Right atrium auricular region (tissue), 2 donors: Measurements from ENCODE around the gene CUX1. TPM values are rescaled to one million over a fixed set of nuclear protein-coding genes. Genes with fewer than 3 reads are reported as not detected.

Experiments used
- DNase-seq: peaks from one replicate; pipeline ENCODE4 v3.0.0-alpha.2; 2019; ENCODE audit warnings: low spot score
- H3K27ac ChIP-seq, 2 donors: fragments of 200-600 bp; sonication (generic); 1 replicate in 1 of 2; 2 replicates in 1 of 2; pipeline ENCODE4 v1.5.1; 2016 to 2019
- H3K27me3 ChIP-seq, 2 donors: fragments of 200-600 bp; sonication (generic); one replicate each; pipeline versions ENCODE4 v1.5.1 to v1.6.0; 2017 to 2019
- H3K36me3 ChIP-seq: fragments of 200-600 bp; sonication (generic); one replicate; pipeline ENCODE4 v1.5.1; 2016
- H3K4me1 ChIP-seq, 2 donors: fragments of 200-600 bp; sonication (generic); one replicate each; pipeline versions ENCODE4 v1.5.1 to v1.6.0; 2017 to 2019
- H3K4me3 ChIP-seq, 2 donors: fragments of 200-600 bp; sonication (generic); 1 replicate in 1 of 2; 2 replicates in 1 of 2; pipeline ENCODE4 v1.5.1; 2017 to 2019; ENCODE audit warnings: mild to moderate bottlenecking in 1 of 2, moderate library complexity in 1 of 2
- H3K9me3 ChIP-seq, 2 donors: fragments of 200-600 bp; sonication (generic); one replicate each; pipeline ENCODE4 v1.5.1; 2019
- CTCF ChIP-seq, 2 donors: fragments of 200-600 bp; sonication (generic); IDR thresholded peaks; one replicate each; pipeline ENCODE4 v1.5.1; 2019; ENCODE audit warnings: antibody characterized with exemption in 2 of 2
- total RNA-seq, 2 donors: library from RNA; depleted of rRNA; stranded (reverse); fragments of >200 nt; gene quantifications; one replicate each; pipeline ENCODE4 v1.1.0, GENCODE V29; 2016

The CUX1 gene
- total RNA-seq, 2 donors from 2014 or later, result 71.1 to 94.4 TPM

GRCh38 chr7:102261451-102261850, 444.0 kb downstream of the CUX1 start:
- DNase-seq, result no peak

DNA sequence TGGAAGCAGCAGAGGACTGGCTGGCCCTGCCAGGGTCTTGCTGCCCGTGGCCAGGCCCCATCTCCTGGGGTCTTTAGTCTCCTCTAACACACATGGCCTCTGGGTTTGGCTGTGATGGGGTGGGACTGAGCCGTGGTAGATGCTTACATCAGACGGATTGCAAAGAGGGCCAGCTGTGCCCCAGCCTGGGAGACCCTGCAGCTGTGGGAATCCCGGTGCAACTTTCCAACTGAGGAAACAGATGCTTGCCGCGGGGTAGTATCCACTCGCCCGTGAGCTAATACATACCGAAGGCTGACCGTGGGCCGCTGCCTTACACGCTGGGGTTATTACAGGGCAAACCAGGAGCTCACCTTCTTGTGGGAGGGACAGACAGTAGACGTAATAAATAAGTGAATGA, 445.1 kb downstream of the CUX1 start:
- Histone ChIP-seq H3K4me3 (no peak overlapping the region), H3K36me3 (no peaks in the 10 kb centered on the region), H3K27me3 (no peaks in the 10 kb centered on the region), H3K9me3 (no peaks in the 10 kb centered on the region), H3K4me1 (no peaks in the 10 kb centered on the region), H3K27ac (no peak overlapping the region)
- DNase-seq, result no peak
- no peak for TF ChIP-seq CTCF (IDR thresholded peaks at IDR 0.05)

More at GRCh38 chr7:102261451-102261850, 444.0 kb downstream of the CUX1 start:
- no peaks in the 10 kb centered on the region for H3K9me3 ChIP-seq
- TF ChIP-seq CTCF (IDR thresholded peaks at IDR 0.05), result no peak
- no peaks in the 10 kb centered on the region for H3K27me3 ChIP-seq
- H3K36me3 ChIP-seq, result no peaks in the 10 kb centered on the region
- H3K27ac ChIP-seq, result no peak overlapping the region
- no peak overlapping the region for H3K4me3 ChIP-seq
- no peaks in the 10 kb centered on the region for H3K4me1 ChIP-seq

DNA sequence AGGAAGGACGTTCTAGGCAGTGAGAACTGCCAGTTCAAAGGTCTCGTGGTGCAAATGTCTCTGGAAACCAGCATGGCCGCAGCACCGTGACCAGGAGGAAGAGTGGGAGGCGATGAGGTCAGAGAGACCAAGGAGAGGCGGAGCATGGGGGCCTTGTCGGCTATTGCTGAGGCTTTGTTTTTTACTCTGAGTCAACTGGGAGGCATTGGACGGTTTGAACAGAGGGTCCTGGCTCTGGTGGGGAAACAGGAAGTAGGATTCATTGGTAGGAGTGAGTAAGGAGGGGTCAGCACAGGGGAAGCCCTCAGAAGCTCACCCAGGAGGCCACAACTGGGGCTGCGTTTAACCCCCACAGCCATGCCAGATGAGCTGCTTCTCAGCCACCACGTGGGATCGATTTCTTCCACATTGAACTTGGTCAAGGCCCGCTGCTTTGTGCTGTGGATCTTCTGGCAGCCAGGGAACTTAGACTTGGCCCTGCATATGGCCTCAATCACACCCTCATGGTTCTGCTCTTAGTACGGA, 447.0 kb downstream of the CUX1 start:
- Histone ChIP-seq H3K4me1 (no peaks in the 10 kb centered on the region), H3K36me3 (no peaks in the 10 kb centered on the region), H3K4me3 (no peak overlapping the region), H3K9me3 (no peaks in the 10 kb centered on the region), H3K27ac (no peak overlapping the region), H3K27me3 (no peaks in the 10 kb centered on the region)
- TF ChIP-seq CTCF (IDR thresholded peaks at IDR 0.05), result no peak
- no peak for DNase-seq

GRCh38 chr7:102266541-102266940, 449.1 kb downstream of the CUX1 start:
- TF ChIP-seq CTCF (IDR thresholded peaks at IDR 0.05), result no peak
- Histone ChIP-seq H3K27ac (no peak overlapping the region), H3K4me1 (no peaks in the 10 kb centered on the region), H3K4me3 (no peak overlapping the region), H3K36me3 (no peaks in the 10 kb centered on the region), H3K27me3 (no peaks in the 10 kb centered on the region), H3K9me3 (no peaks in the 10 kb centered on the region)
- DNase-seq, result no peak

GRCh38 chr7:102268635-102269034, 451.2 kb downstream of the CUX1 start:
- Histone ChIP-seq H3K4me3 (no peak overlapping the region), H3K4me1 (no peaks in the 10 kb centered on the region), H3K27ac (no peak overlapping the region), H3K27me3 (no peaks in the 10 kb centered on the region), H3K36me3 (no peaks in the 10 kb centered on the region), H3K9me3 (no peaks in the 10 kb centered on the region)
- no peak for TF ChIP-seq CTCF (IDR thresholded peaks at IDR 0.05)
- no peak for DNase-seq

GRCh38 chr7:102270178-102270887, 452.9 kb downstream of the CUX1 start:
- no peak for TF ChIP-seq CTCF (IDR thresholded peaks at IDR 0.05)

More at GRCh38 chr7:102270178-102270887, 452.9 kb downstream of the CUX1 start:
- Histone ChIP-seq H3K4me1 (no peaks in the 10 kb centered on the region), H3K4me3 (no peak overlapping the region), H3K36me3 (no peaks in the 10 kb centered on the region), H3K27me3 (no peaks in the 10 kb centered on the region), H3K9me3 (no peaks in the 10 kb centered on the region), H3K27ac (no peak overlapping the region)
- DNase-seq, result no peak
